OCI-LY3 (cell line): ENCODE results near the gene PGLYRP4.
A peak's percentile ranks its signal among the peaks of the same experiment; 100 is the strongest.

Experiments
- H2AFZ ChIP-seq: fragments of 200-600, 300-600 bp; shearing (Covaris generic); 2 replicates; pipeline ENCODE4 v1.6.0; 2014; ENCODE audit warnings: antibody characterized with exemption, low read depth, low read length
- H3K27ac ChIP-seq: fragments of 200-600, 300-600 bp; sonication (generic); 2 replicates; pipeline ENCODE4 v1.5.1; 2014; ENCODE audit warnings: mild to moderate bottlenecking, low read length, moderate library complexity, mixed read lengths
- H3K27me3 ChIP-seq: fragments of 200-600, 300-600 bp; sonication (generic); 2 replicates; pipeline ENCODE4 v1.6.1; 2014; ENCODE audit warnings: low read depth, low read length, mixed read lengths
- H3K36me3 ChIP-seq: fragments of 200-600, 300-600 bp; sonication (generic); replicated peaks from 2 replicates; pipeline ENCODE3; 2014; ENCODE audit warnings: low read depth, low read length, mixed read lengths
- H3K4me1 ChIP-seq: fragments of 300-600, 200-600 bp; sonication (generic); 2 replicates; pipeline ENCODE4 v1.6.1; 2014; ENCODE audit warnings: low read length, mixed read lengths
- H3K4me2 ChIP-seq: fragments of 200-600, 300-600 bp; sonication (generic); 2 replicates; pipeline ENCODE4 v1.6.1; 2014; ENCODE audit warnings: low read length, mixed read lengths
- H3K4me3 ChIP-seq: fragments of 300-600, 200-600 bp; sonication (generic); 2 replicates; pipeline ENCODE4 v1.5.1; 2014; ENCODE audit warnings: antibody characterized with exemption, mild to moderate bottlenecking, low read length, moderate library complexity
- H3K79me2 ChIP-seq: fragments of 300-600, 200-600 bp; shearing (Covaris generic); 2 replicates; pipeline ENCODE4 v1.6.1; 2014; ENCODE audit warnings: mild to moderate bottlenecking, low read length, mixed read lengths
- H3K9ac ChIP-seq: fragments of 300-600, 200-600 bp; shearing (Covaris generic); 2 replicates; pipeline ENCODE4 v1.6.0; 2014; ENCODE audit warnings: mild to moderate bottlenecking, low read length, moderate library complexity
- H3K9me3 ChIP-seq: fragments of 200-600, 300-600 bp; shearing (Covaris generic); 2 replicates; pipeline ENCODE4 v1.6.1; 2014; ENCODE audit warnings: low read length, mixed read lengths; ENCODE audit not compliant: insufficient read depth
- H4K20me1 ChIP-seq: fragments of 200-600, 300-600 bp; sonication (generic); 2 replicates; pipeline ENCODE4 v1.6.1; 2016; ENCODE audit warnings: low read length, mixed read lengths; ENCODE audit not compliant: insufficient read depth
- EZH2phosphoT487 ChIP-seq: fragments of 200-600 bp; shearing (Covaris generic); IDR thresholded peaks from 2 replicates; pipeline ENCODE4 v1.6.1; 2018; ENCODE audit warnings: antibody characterized with exemption, mixed run types, low read depth
- TF ChIP-seq, protein P1 (sequence below): fragments of 200-600, 300-600 bp; sonication (generic); IDR thresholded peaks from 2 replicates; pipeline ENCODE4 v1.5.1; 2014; ENCODE audit warnings: antibody characterized with exemption, low read length, low read depth

The PGLYRP4 gene

DNA sequence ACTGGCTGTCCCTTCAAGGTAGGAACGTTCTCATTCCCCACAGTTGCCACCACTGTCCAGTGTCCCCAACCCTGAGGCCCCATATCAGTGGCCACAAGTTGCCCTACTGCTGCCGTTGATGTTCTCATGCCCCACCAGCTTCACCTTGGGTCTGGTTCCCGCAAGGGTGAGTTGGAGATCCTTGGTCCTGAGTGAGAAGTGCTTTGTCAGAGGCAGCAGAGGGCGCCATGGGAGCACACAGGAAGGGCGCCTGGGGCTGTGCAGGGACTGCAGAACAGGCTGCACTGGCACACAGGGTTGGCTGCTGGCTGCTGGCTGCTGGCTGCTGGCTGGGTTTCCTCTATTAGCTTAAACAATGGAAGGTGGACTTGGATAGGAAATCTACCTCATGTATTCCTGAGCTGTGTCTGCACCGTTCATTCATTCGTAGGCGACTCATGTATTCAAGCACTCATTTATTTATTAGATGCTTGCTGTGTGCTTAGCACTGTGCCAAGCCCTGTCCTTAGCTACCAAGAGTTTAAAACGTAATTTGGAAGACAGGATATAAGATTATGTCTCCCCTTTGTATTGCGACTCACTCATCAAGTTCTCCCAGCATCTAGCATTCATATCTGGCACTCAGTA, 6.9 kb upstream of the PGLYRP4 start:
- TF ChIP-seq, protein P1, sequence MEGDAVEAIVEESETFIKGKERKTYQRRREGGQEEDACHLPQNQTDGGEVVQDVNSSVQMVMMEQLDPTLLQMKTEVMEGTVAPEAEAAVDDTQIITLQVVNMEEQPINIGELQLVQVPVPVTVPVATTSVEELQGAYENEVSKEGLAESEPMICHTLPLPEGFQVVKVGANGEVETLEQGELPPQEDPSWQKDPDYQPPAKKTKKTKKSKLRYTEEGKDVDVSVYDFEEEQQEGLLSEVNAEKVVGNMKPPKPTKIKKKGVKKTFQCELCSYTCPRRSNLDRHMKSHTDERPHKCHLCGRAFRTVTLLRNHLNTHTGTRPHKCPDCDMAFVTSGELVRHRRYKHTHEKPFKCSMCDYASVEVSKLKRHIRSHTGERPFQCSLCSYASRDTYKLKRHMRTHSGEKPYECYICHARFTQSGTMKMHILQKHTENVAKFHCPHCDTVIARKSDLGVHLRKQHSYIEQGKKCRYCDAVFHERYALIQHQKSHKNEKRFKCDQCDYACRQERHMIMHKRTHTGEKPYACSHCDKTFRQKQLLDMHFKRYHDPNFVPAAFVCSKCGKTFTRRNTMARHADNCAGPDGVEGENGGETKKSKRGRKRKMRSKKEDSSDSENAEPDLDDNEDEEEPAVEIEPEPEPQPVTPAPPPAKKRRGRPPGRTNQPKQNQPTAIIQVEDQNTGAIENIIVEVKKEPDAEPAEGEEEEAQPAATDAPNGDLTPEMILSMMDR = peak; percentile 92
- no peak for TF ChIP-seq EZH2phosphoT487
- H3K79me2 ChIP-seq = no peaks in the 10 kb centered on the region
- no peaks in the 10 kb centered on the region; the same call in 1 of the 2 replicates for H4K20me1 ChIP-seq
- H3K4me2 ChIP-seq = no peak overlapping the region
- H3K9me3 ChIP-seq = no peaks in the 10 kb centered on the region
- H3K36me3 ChIP-seq = no peaks in the 10 kb centered on the region
- peaks cover 34% of the 10 kb centered on the region for H3K4me1 ChIP-seq
- H2AFZ ChIP-seq = no peak overlapping the region
- no peak overlapping the region for H3K4me3 ChIP-seq
- H3K9ac ChIP-seq = no peak overlapping the region
- peaks cover 28% of the 10 kb centered on the region for H3K27me3 ChIP-seq
- no peak overlapping the region for H3K27ac ChIP-seq

DNA sequence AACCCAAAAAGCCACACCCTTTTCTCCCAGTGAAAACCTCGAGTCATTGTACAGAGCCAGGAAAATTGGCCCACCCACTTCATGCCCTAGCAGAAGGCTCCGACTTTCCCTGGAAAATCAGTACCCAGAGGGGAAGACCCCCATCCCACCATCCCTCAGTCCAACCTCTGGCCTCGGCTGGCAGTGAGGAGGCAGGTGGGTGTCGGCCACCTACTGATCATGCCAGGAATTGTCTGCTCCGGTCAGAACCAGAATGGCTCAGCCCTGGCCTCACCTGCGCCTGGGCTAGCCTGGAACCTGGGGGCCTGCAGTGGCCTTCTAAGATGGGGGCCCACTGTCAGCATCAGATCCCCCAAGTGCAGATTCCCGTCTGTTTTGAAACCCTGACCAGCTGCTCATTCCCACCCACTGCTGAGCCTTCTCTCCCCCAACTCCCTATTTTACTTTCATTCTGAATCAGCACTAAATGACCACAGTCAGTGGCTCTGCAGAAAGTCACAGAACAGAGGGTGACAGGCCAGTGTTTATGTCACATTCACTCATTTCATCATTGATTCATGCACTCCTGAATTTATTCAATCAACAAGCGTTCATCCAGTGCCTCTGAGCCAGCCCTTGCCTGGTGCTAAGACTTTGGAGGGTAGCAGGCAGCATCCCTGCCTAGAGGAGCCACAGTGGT, 6.0 kb upstream of the PGLYRP4 start:
- Histone ChIP-seq H3K27me3 (peaks cover 31% of the 10 kb centered on the region), H3K79me2 (no peaks in the 10 kb centered on the region), H3K9ac (no peak overlapping the region), H3K9me3 (no peaks in the 10 kb centered on the region), H4K20me1 (no peaks in the 10 kb centered on the region; the same call in 1 of the 2 replicates), H3K36me3 (no peaks in the 10 kb centered on the region), H3K27ac (no peak overlapping the region), H3K4me2 (no peak overlapping the region), H3K4me3 (no peak overlapping the region), H3K4me1 (peaks cover 34% of the 10 kb centered on the region), H2AFZ (no peak overlapping the region)
- TF ChIP-seq, protein P1 = 0 out of 2 replicates have a peak, but pooled peaks have one; percentile 19
- no peak for TF ChIP-seq EZH2phosphoT487

DNA sequence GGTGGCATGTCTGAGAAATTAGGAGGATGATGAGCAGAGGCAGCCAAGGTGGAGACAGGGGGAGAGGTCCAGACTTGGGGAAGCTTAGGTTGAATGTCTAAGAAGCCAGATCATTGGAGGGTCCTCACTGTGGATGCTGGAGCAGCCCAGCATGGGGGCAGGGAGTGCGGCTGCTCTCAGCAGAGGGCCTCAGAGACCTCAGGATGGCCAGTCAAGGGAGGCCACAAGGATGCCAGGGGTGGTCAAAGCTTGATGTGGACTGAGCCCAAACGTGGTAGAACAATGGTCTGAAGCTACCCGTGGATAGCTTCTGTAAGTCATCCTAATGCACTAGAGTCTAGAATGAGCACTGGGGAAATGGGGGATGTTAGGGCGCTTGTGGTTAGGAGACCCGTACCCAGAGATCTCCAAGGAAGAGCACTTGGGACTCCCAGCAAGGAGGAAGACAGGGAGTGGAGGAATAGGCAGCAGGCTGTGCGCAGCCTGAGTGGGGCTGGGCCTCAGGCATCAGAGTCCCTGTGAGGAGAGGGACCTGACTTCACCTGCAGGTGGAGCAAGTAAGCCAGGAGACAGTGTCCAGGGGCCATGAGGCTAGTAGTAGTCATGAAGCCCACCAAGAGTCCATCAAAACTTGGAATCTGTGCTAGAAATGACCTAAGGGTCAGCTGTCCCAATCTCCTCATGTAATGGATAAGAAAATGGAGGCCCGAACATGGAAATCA, 4.7 kb upstream of the PGLYRP4 start:
- Histone ChIP-seq H3K36me3 (no peaks in the 10 kb centered on the region), H3K79me2 (no peaks in the 10 kb centered on the region), H3K27ac (no peak overlapping the region), H3K9ac (no peak overlapping the region), H2AFZ (no peak overlapping the region), H3K9me3 (no peaks in the 10 kb centered on the region), H3K4me1 (peaks cover 38% of the 10 kb centered on the region), H3K4me2 (no peak overlapping the region), H3K27me3 (peaks cover 35% of the 10 kb centered on the region), H4K20me1 (no peaks in the 10 kb centered on the region; the same call in 1 of the 2 replicates), H3K4me3 (no peak overlapping the region)
- TF ChIP-seq, protein P1 = peak; percentile 76
- TF ChIP-seq EZH2phosphoT487 = no peak

DNA sequence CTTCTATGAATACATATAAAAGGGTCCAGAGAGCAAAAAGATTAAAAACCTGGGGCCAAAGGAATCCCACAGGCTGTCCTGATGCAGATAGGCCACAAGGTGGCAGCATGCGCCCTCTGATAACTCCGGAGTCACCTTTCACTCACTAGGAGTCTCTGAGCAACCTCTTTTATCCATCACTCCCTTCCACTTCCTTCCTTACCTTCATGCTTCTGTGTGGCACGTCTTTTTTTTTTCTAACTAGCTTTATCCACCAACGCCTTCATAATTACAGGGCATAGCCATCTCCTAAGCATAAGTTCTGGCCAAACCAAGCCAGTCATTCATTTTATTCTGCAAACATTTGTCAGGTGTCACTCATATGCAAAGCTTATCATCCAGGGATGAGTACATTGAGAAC, 3.9 kb upstream of the PGLYRP4 start:
- H3K27me3 ChIP-seq = peaks cover 38% of the 10 kb centered on the region

More for the DNA sequence above, 3.9 kb upstream of the PGLYRP4 start:
- no peaks in the 10 kb centered on the region for H3K79me2 ChIP-seq
- H3K9me3 ChIP-seq = no peaks in the 10 kb centered on the region
- no peaks in the 10 kb centered on the region for H3K36me3 ChIP-seq
- H3K27ac ChIP-seq = no peak overlapping the region
- no peak overlapping the region for H2AFZ ChIP-seq
- H4K20me1 ChIP-seq = no peaks in the 10 kb centered on the region; the same call in 1 of the 2 replicates
- H3K4me2 ChIP-seq = no peak overlapping the region
- H3K4me3 ChIP-seq = no peak overlapping the region
- no peak overlapping the region for H3K9ac ChIP-seq
- H3K4me1 ChIP-seq = peaks cover 42% of the 10 kb centered on the region
- TF ChIP-seq, protein P1 = peak; percentile 96
- TF ChIP-seq EZH2phosphoT487 = no peak
